WTC11 (cell line): ENCODE results near the gene STAT6. TPM values are rescaled to one million over a fixed set of nuclear protein-coding genes. Genes with fewer than 3 reads are reported as not detected.

Source experiments
- ATAC-seq: fragments of 200-7000 bp; cut with Tn5 transposase; 2 replicates; pipeline ENCODE4 v1.10.0; 2021; ENCODE audit warnings: mild to moderate bottlenecking, moderate library complexity
- CTCF ChIA-PET: fragments of 300-600 bp; sonication (Branson Sonifier 250); formaldehyde crosslinking; loops from one replicate; lab custom pipeline; 2021; ENCODE audit warnings: antibody characterized with exemption; lab: Charles Lee
- POLR2A ChIA-PET: fragments of 350-600 bp; sonication (Branson Sonifier 250); formaldehyde crosslinking; loops from one replicate; lab custom pipeline; 2021; ENCODE audit warnings: antibody characterized with exemption; lab: Charles Lee
- DNase-seq: peaks from one replicate; pipeline ENCODE4 v3.0.0; 2021; ENCODE audit warnings: low spot score
- H3K27ac Mint-ChIP-seq: 2 replicates; pipeline ENCODE4 v1.8.0; 2021; ENCODE audit warnings: mixed read lengths
- H3K27me3 Mint-ChIP-seq: 2 replicates; pipeline ENCODE4 v1.8.0; 2021; ENCODE audit warnings: low read depth, mild to moderate bottlenecking, moderate library complexity, mixed read lengths
- H3K36me3 Mint-ChIP-seq: 2 replicates; pipeline ENCODE4 v1.8.0; 2021; ENCODE audit warnings: mixed read lengths
- H3K4me1 Mint-ChIP-seq: 2 replicates; pipeline ENCODE4 v1.8.0; 2022; ENCODE audit warnings: mixed read lengths
- H3K4me3 Mint-ChIP-seq: 2 replicates; pipeline ENCODE4 v1.8.0; 2021; ENCODE audit warnings: mild to moderate bottlenecking, moderate library complexity, mixed read lengths
- H3K9me3 Mint-ChIP-seq: 2 replicates; pipeline ENCODE4 v1.8.0; 2021; ENCODE audit warnings: mixed read lengths
- ATF1 ChIP-seq: sonication (generic); formaldehyde crosslinking; IDR thresholded peaks from 2 replicates; pipeline ENCODE4 v1.8.1; 2023; ENCODE audit warnings: mild to moderate bottlenecking, moderate library complexity, missing genetic modification reagents
- ELF4 ChIP-seq: sonication (generic); formaldehyde crosslinking; IDR thresholded peaks from 2 replicates; pipeline ENCODE4 v1.8.1; 2022; ENCODE audit warnings: low read depth, mild to moderate bottlenecking, moderate library complexity, missing genetic modification reagents
- FOXP1 ChIP-seq: sonication (generic); formaldehyde crosslinking; IDR thresholded peaks from 2 replicates; pipeline ENCODE4 v1.8.0; 2022; ENCODE audit warnings: missing genetic modification reagents, mild to moderate bottlenecking, moderate library complexity, borderline replicate concordance
- NFE2L1 ChIP-seq: sonication (generic); formaldehyde crosslinking; IDR thresholded peaks from 2 replicates; pipeline ENCODE4 v1.8.1; 2023; ENCODE audit warnings: missing genetic modification reagents
- NR1H2 ChIP-seq: sonication (generic); formaldehyde crosslinking; IDR thresholded peaks from 2 replicates; pipeline ENCODE4 v1.9.0; 2021; ENCODE audit warnings: mild to moderate bottlenecking, moderate library complexity, missing genetic modification reagents
- OVOL2 ChIP-seq: fragments of 250-450 bp; sonication (Bioruptor Pico); IDR thresholded peaks from 2 replicates; pipeline ENCODE4 v1.9.0; 2021; ENCODE audit warnings: mild to moderate bottlenecking, borderline replicate concordance
- RORB ChIP-seq: fragments of 250-450 bp; sonication (Bioruptor Pico); IDR thresholded peaks from 2 replicates; pipeline ENCODE4 v1.9.0; 2021; ENCODE audit warnings: mild to moderate bottlenecking
- TCF7 ChIP-seq: sonication (generic); formaldehyde crosslinking; IDR thresholded peaks from 2 replicates; pipeline ENCODE4 v1.8.0; 2022; ENCODE audit warnings: mild to moderate bottlenecking, low read depth, missing genetic modification reagents, moderate library complexity
- TP53 ChIP-seq: sonication (generic); formaldehyde crosslinking; IDR thresholded peaks from 2 replicates; pipeline ENCODE4 v1.8.1; 2023; ENCODE audit warnings: mild to moderate bottlenecking, missing genetic modification reagents
- ZBTB21 ChIP-seq: sonication (generic); formaldehyde crosslinking; IDR thresholded peaks from 2 replicates; pipeline ENCODE4 v1.8.1; 2023; ENCODE audit warnings: mild to moderate bottlenecking, missing genetic modification reagents, borderline replicate concordance
- ZNF232 ChIP-seq: sonication (generic); formaldehyde crosslinking; IDR thresholded peaks from 2 replicates; pipeline ENCODE4 v1.8.0; 2022; ENCODE audit warnings: mild to moderate bottlenecking, missing genetic modification reagents
- ZNF317 ChIP-seq: sonication (generic); formaldehyde crosslinking; IDR thresholded peaks from 2 replicates; pipeline ENCODE4 v1.8.1; 2023; ENCODE audit warnings: low read depth, mild to moderate bottlenecking, moderate library complexity, missing genetic modification reagents, borderline replicate concordance
- ZNF396 ChIP-seq: fragments of 250-450 bp; sonication (Bioruptor Pico); IDR thresholded peaks from 2 replicates; pipeline ENCODE4 v1.8.0; 2021; ENCODE audit warnings: mild to moderate bottlenecking, moderate library complexity, borderline replicate concordance
- ZNF671 ChIP-seq: fragments of 250-450 bp; sonication (Bioruptor Pico); IDR thresholded peaks from 2 replicates; pipeline ENCODE4 v1.8.0; 2021; ENCODE audit warnings: mild to moderate bottlenecking
- total RNA-seq: library from RNA; stranded (reverse); gene quantifications from 3 replicates; pipeline ENCODE4 v1.2.3, GENCODE V29; 2021
- TF ChIP-seq, protein P1 (sequence below): sonication (generic); formaldehyde crosslinking; IDR thresholded peaks from 2 replicates; pipeline ENCODE4 v1.8.1; 2022; ENCODE audit warnings: low read depth, mild to moderate bottlenecking, moderate library complexity, missing genetic modification reagents, borderline replicate concordance
- TF ChIP-seq, protein P2 (sequence below): sonication (generic); formaldehyde crosslinking; IDR thresholded peaks from 2 replicates; pipeline ENCODE4 v1.8.1; 2023; ENCODE audit warnings: mild to moderate bottlenecking, missing genetic modification reagents
- TF ChIP-seq, protein P3 (sequence below): sonication (generic); formaldehyde crosslinking; IDR thresholded peaks from 2 replicates; pipeline ENCODE4 v1.8.0; 2022; ENCODE audit warnings: missing genetic modification reagents
- TF ChIP-seq, protein P4 (sequence below): sonication (generic); formaldehyde crosslinking; IDR thresholded peaks from 2 replicates; pipeline ENCODE4 v1.8.0; 2023; ENCODE audit warnings: missing genetic modification reagents
- TF ChIP-seq, protein P5 (sequence below): sonication (generic); formaldehyde crosslinking; IDR thresholded peaks from 2 replicates; pipeline ENCODE4 v1.8.1; 2023; ENCODE audit warnings: mild to moderate bottlenecking, missing genetic modification reagents, borderline replicate concordance

The STAT6 gene
- total RNA-seq, 1 experiment from 2014 or later = 47.0 TPM

DNA sequence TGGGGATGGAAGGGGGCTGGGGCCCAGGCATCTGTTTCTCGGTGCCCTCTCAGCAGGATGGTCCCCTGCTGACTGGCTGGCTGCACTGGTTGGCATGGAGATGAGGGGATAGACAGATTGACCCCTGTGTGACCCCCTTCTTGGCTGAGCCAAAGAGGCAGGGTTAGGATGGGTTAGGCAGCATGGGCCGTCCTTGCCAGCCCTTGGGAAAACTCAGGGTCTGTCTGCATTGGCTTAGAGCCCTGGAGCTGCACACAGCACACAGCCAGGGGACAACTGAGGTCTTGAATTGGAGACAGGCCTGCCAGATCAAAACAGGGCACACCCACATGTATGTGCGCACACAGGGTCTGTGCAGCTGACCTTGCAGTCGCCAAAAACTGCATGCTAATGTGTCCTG is 47.5 kb upstream of the STAT6 start:
- no peak for TF ChIP-seq ATF1 (CRISPR knock-in tag)
- no peak for TF ChIP-seq ZNF232 (CRISPR knock-in tag)
- no peak for TF ChIP-seq NR1H2
- TF ChIP-seq ZNF396 (CRISPR knock-in tag) = no peak
- no peak for TF ChIP-seq OVOL2
- TF ChIP-seq, all 79 proteins: peak for 0
- H3K4me3 Mint-ChIP-seq = no peak overlapping the region
- no peak for ATAC-seq
- H3K4me1 Mint-ChIP-seq = no peaks in the 10 kb centered on the region
- ChIA-PET POLR2A (no interaction called here), CTCF (no interaction called here)
- no peaks in the 10 kb centered on the region for H3K9me3 Mint-ChIP-seq
- H3K36me3 Mint-ChIP-seq = peaks cover 71% of the 10 kb centered on the region
- no peaks in the 10 kb centered on the region for H3K27me3 Mint-ChIP-seq
- DNase-seq = no peak
- H3K27ac Mint-ChIP-seq = no peak overlapping the region

DNA sequence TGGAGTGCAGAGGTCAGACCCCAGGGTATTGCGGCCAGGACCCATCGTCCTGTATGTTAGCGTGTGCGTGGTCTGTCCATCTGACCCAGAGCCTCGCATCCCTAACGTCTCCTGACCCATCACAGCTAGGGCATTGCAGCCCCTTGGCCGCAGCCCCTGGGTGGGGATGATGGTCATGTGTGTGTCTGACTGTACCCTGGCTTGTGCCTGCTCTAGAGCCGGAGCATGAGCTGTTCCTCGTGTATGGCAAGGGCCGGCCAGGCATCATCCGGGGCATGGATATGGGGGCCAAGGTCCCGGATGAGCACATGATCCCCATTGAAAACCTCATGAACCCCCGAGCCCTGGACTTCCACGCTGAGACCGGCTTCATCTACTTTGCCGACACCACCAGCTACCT is 47.0 kb upstream of the STAT6 start:
- POLR2A ChIA-PET = no interaction called here
- H3K4me1 Mint-ChIP-seq = no peaks in the 10 kb centered on the region

More for the DNA sequence above, 47.0 kb upstream of the STAT6 start:
- peaks cover 74% of the 10 kb centered on the region for H3K36me3 Mint-ChIP-seq
- H3K9me3 Mint-ChIP-seq = no peaks in the 10 kb centered on the region
- H3K4me3 Mint-ChIP-seq = no peak overlapping the region
- ATAC-seq (no peak), DNase-seq (no peak)
- no peaks in the 10 kb centered on the region for H3K27me3 Mint-ChIP-seq
- no peak overlapping the region for H3K27ac Mint-ChIP-seq
- CTCF ChIA-PET = no interaction called here
- no peak for TF ChIP-seq TCF7 (CRISPR knock-in tag)
- TF ChIP-seq NFE2L1 (CRISPR knock-in tag) = no peak
- TF ChIP-seq, protein P1, sequence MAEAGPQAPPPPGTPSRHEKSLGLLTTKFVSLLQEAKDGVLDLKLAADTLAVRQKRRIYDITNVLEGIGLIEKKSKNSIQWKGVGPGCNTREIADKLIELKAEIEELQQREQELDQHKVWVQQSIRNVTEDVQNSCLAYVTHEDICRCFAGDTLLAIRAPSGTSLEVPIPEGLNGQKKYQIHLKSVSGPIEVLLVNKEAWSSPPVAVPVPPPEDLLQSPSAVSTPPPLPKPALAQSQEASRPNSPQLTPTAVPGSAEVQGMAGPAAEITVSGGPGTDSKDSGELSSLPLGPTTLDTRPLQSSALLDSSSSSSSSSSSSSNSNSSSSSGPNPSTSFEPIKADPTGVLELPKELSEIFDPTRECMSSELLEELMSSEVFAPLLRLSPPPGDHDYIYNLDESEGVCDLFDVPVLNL = no peak
- no peak for TF ChIP-seq FOXP1 (CRISPR knock-in tag)
- TF ChIP-seq RORB (CRISPR knock-in tag) = no peak
- no peak for TF ChIP-seq TP53 (CRISPR knock-in tag)
- TF ChIP-seq, protein P2, sequence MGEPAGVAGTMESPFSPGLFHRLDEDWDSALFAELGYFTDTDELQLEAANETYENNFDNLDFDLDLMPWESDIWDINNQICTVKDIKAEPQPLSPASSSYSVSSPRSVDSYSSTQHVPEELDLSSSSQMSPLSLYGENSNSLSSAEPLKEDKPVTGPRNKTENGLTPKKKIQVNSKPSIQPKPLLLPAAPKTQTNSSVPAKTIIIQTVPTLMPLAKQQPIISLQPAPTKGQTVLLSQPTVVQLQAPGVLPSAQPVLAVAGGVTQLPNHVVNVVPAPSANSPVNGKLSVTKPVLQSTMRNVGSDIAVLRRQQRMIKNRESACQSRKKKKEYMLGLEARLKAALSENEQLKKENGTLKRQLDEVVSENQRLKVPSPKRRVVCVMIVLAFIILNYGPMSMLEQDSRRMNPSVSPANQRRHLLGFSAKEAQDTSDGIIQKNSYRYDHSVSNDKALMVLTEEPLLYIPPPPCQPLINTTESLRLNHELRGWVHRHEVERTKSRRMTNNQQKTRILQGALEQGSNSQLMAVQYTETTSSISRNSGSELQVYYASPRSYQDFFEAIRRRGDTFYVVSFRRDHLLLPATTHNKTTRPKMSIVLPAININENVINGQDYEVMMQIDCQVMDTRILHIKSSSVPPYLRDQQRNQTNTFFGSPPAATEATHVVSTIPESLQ (CRISPR knock-in tag) = no peak
- TF ChIP-seq, protein P3, sequence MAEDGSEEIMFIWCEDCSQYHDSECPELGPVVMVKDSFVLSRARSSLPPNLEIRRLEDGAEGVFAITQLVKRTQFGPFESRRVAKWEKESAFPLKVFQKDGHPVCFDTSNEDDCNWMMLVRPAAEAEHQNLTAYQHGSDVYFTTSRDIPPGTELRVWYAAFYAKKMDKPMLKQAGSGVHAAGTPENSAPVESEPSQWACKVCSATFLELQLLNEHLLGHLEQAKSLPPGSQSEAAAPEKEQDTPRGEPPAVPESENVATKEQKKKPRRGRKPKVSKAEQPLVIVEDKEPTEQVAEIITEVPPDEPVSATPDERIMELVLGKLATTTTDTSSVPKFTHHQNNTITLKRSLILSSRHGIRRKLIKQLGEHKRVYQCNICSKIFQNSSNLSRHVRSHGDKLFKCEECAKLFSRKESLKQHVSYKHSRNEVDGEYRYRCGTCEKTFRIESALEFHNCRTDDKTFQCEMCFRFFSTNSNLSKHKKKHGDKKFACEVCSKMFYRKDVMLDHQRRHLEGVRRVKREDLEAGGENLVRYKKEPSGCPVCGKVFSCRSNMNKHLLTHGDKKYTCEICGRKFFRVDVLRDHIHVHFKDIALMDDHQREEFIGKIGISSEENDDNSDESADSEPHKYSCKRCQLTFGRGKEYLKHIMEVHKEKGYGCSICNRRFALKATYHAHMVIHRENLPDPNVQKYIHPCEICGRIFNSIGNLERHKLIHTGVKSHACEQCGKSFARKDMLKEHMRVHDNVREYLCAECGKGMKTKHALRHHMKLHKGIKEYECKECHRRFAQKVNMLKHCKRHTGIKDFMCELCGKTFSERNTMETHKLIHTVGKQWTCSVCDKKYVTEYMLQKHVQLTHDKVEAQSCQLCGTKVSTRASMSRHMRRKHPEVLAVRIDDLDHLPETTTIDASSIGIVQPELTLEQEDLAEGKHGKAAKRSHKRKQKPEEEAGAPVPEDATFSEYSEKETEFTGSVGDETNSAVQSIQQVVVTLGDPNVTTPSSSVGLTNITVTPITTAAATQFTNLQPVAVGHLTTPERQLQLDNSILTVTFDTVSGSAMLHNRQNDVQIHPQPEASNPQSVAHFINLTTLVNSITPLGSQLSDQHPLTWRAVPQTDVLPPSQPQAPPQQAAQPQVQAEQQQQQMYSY (CRISPR knock-in tag) = no peak
- no peak for TF ChIP-seq ZNF317
- TF ChIP-seq ZNF671 (CRISPR knock-in tag) = no peak
- TF ChIP-seq, protein P4, sequence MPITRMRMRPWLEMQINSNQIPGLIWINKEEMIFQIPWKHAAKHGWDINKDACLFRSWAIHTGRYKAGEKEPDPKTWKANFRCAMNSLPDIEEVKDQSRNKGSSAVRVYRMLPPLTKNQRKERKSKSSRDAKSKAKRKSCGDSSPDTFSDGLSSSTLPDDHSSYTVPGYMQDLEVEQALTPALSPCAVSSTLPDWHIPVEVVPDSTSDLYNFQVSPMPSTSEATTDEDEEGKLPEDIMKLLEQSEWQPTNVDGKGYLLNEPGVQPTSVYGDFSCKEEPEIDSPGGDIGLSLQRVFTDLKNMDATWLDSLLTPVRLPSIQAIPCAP = no peak
- TF ChIP-seq, protein P5, sequence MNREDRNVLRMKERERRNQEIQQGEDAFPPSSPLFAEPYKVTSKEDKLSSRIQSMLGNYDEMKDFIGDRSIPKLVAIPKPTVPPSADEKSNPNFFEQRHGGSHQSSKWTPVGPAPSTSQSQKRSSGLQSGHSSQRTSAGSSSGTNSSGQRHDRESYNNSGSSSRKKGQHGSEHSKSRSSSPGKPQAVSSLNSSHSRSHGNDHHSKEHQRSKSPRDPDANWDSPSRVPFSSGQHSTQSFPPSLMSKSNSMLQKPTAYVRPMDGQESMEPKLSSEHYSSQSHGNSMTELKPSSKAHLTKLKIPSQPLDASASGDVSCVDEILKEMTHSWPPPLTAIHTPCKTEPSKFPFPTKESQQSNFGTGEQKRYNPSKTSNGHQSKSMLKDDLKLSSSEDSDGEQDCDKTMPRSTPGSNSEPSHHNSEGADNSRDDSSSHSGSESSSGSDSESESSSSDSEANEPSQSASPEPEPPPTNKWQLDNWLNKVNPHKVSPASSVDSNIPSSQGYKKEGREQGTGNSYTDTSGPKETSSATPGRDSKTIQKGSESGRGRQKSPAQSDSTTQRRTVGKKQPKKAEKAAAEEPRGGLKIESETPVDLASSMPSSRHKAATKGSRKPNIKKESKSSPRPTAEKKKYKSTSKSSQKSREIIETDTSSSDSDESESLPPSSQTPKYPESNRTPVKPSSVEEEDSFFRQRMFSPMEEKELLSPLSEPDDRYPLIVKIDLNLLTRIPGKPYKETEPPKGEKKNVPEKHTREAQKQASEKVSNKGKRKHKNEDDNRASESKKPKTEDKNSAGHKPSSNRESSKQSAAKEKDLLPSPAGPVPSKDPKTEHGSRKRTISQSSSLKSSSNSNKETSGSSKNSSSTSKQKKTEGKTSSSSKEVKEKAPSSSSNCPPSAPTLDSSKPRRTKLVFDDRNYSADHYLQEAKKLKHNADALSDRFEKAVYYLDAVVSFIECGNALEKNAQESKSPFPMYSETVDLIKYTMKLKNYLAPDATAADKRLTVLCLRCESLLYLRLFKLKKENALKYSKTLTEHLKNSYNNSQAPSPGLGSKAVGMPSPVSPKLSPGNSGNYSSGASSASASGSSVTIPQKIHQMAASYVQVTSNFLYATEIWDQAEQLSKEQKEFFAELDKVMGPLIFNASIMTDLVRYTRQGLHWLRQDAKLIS (CRISPR knock-in tag) = no peak
- no peak for TF ChIP-seq ZBTB21 (CRISPR knock-in tag)
- TF ChIP-seq ELF4 (CRISPR knock-in tag) = no peak
